ENCODE results near the gene CDC16. TPM values are rescaled to one million over a fixed set of nuclear protein-coding genes. Genes with fewer than 3 reads are reported as not detected.
A peak's percentile ranks its signal among the peaks of the same experiment; 100 is the strongest.
"Not testable (repeated sequence)": the region's sequence is repeated elsewhere in the genome, so short reads cannot be mapped to it uniquely, and the experiment has no call there.

CDC16 gene
- total and polyA plus RNA-seq, 2 of the 8 experiments (the other 6 are each of a cell fraction or from before 2014, with no cell fraction given), result 42.5 to 83.4 TPM

DNA sequence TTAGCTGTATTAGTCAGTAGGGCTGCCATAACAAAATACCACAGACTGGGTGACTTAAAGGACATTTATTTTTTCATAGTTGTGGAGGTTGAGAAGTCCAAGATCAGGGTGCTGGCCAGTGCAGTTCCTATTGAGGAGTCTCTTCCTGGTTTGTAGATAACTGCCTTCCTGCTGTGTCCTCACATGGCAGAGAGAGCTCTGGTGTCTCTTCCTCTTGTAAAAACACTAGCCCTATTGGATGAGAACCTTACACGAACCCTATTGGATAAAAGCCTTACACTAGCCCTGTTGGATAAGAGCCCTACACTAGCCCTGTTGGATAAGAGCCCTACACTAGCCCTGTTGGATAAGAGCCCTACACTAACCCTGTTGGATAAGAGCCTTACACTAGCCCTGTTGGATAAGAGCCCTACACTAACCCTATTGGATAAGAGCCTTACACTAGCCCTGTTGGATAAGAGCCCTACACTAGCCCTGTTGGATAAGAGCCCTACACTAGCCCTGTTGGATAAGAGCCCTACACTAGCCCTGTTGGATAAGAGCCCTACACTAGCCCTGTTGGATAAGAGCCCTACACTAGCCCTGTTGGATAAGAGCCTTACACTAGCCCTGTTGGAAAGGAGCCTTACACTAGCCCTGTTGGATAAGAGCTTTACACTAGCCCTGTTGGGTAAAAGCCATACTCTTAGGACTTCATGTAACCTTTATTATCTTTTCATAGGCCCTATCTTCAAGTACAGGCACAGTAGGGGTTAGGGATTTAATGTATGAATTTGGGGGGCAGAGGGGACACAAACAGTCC lies 17.1 kb downstream of the CDC16 start:
- H3K4me1 ChIP-seq (replicated peaks in 1 of 4; ENCODE audit: control insufficient read depth in 3 of 4, insufficient read depth in 4 of 4, low read length in 3 of 4); H3K27ac ChIP-seq (ENCODE audit: low read depth, low read length); H4K20me1 ChIP-seq (replicated peaks in 1 of 2; ENCODE audit: control insufficient read depth in 1 of 2, insufficient read depth in 2 of 2, low read length in 2 of 2); H3K9me3 ChIP-seq (ENCODE audit: insufficient read depth in 2 of 2, low read depth in 1 of 2, low read length in 1 of 2); H3K79me1 ChIP-seq (ENCODE audit: low read depth, low read length); H3K27me3 ChIP-seq (replicated peaks in 1 of 4; ENCODE audit: control insufficient read depth in 3 of 4, extremely low read depth in 1 of 4, insufficient read depth in 3 of 4, low read length in 3 of 4); H2BK120ac ChIP-seq (replicated peaks; ENCODE audit: low read depth, low read length); H3K4ac ChIP-seq (replicated peaks; ENCODE audit: insufficient read length, low read depth, low read length); H4K91ac ChIP-seq (replicated peaks; ENCODE audit: insufficient read length, low read length); H3K9ac ChIP-seq (replicated peaks in 1 of 4; ENCODE audit: extremely low read depth in 1 of 4, low read depth in 3 of 4, low read length in 3 of 4); H2BK5ac ChIP-seq (ENCODE audit: low read depth, low read length); H2BK20ac ChIP-seq (ENCODE audit: low read length); H3K14ac ChIP-seq (ENCODE audit: insufficient read length); H3K56ac ChIP-seq (replicated peaks; ENCODE audit: insufficient read length, low read depth, low read length); CTCF ChIA-PET (ENCODE audit: partially characterized antibody); H2AFZ ChIP-seq (ENCODE audit: low read length); H4K5ac ChIP-seq (ENCODE audit: insufficient read length, low read depth, low read length); H4K8ac ChIP-seq (ENCODE audit: extremely low read depth, insufficient read depth, low read length); H2AK5ac ChIP-seq (ENCODE audit: low read depth, low read length); H2BK15ac ChIP-seq (ENCODE audit: low read length); H3K4me2 ChIP-seq (ENCODE audit: insufficient read depth in 1 of 2, low read depth in 2 of 2, low read length in 2 of 2); H3K23me2 ChIP-seq (ENCODE audit: low read depth, low read length); H3K79me2 ChIP-seq (ENCODE audit: control insufficient read depth in 1 of 2, insufficient read depth in 2 of 2, low read length in 2 of 2); H3K23ac ChIP-seq (ENCODE audit: insufficient read length); FAIRE-seq; H3K4me3 ChIP-seq (ENCODE audit: extremely low read depth in 1 of 4, insufficient read depth in 2 of 4, low read depth in 3 of 4, low read length in 4 of 4); H2BK12ac ChIP-seq (ENCODE audit: low read depth, low read length); H3K18ac ChIP-seq (ENCODE audit: extremely low read depth, low read length): not testable (repeated sequence)
- peaks cover 10 to 85% (median 45%) of the 10 kb centered on the region in 4 experiments for H3K36me3 ChIP-seq (ENCODE audit: control insufficient read depth in 2 of 4, insufficient read depth in 4 of 4, low read length in 3 of 4)
- POLR2A ChIA-PET (ENCODE audit: partially characterized antibody), result interaction anchor here (1.3 to 5.2 kb wide), 5 partner anchors 10 to 29 kb away, joined by 3 to 33 read pairs (median 7); partner anchors contain the start of gene UPF3A
- WGBS, 2 experiments (ENCODE audit: extremely low coverage in 1 of 2, insufficient coverage in 1 of 2, insufficient read length in 1 of 2, insufficient replicate concordance in 2 of 2, low coverage in 1 of 2, low lambda C conversion rate in 2 of 2, missing lambda C conversion rate in 1 of 2), result 93% methylated on average over 1 of the region's 1 CpG; no CpG with 5 or more reads in 1 of the 2 experiments
- peak in 1 of 2 experiments; percentile 17 for DNase-seq (ENCODE audit: low read depth in 1 of 2, low spot score in 2 of 2)
